ENCODE measurements around the gene BCL7A.

- TF ChIP-seq MAX (IDR thresholded peaks at IDR 0.05; ENCODE audit: low read depth) (no peak), POLR2AphosphoS5 (IDR thresholded peaks at IDR 0.05; ENCODE audit: low read depth, low read length) (no peak), CTCF (IDR thresholded peaks at IDR 0.05) (no peak), REST (IDR thresholded peaks at IDR 0.05; ENCODE audit: low read depth, low read length) (no peak), TEAD4 (IDR thresholded peaks at IDR 0.05; ENCODE audit: borderline replicate concordance, insufficient read depth) (no peak), JUND (IDR thresholded peaks at IDR 0.05) (no peak), USF2 (IDR thresholded peaks at IDR 0.05; ENCODE audit: borderline replicate concordance, low read depth, low read length) (no peak), EP300 (IDR thresholded peaks at IDR 0.05; ENCODE audit: borderline replicate concordance in 1 of 2, low read depth in 1 of 2, low read length in 1 of 2) (no peak), YY1 (IDR thresholded peaks at IDR 0.05; ENCODE audit: low read depth) (no peak), TAF1 (IDR thresholded peaks at IDR 0.05; ENCODE audit: borderline replicate concordance, low read depth, low read length) (no peak), ELF1 (IDR thresholded peaks at IDR 0.05) (no peak)
These were observed 42.0 kb downstream of the BCL7A start for GRCh38 chr12:122063694-122064024.
